ENCODE measurements around the gene PIK3C2G. TPM values are rescaled to one million over a fixed set of nuclear protein-coding genes. Genes with fewer than 3 reads are reported as not detected.
A peak's percentile ranks its signal among the peaks of the same experiment; 100 is the strongest.

The PIK3C2G gene
- total RNA-seq, 1 donor from 2014 or later: 0.26 TPM

DNA sequence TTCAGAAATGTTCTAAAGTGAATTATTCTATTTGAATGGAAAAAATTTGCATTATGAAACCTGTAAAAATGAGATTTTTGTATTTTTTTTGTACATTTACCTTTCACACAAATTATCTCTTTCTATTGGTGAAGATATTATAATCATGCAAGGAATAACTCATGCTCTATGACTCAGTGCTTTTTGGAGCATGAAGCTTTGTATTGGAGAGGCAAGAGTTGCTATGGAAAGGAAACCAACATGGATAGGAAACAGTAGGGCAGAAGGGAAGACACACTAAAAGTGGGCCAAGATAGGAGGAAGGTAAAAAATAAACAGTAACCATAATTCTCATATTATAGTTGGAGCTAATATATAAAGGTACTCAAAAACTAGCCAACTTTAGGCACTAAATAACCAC lies 397.5 kb downstream of the PIK3C2G start:
- FAIRE-seq (no peak), DNase-seq (ENCODE audit: low read depth) (no peak)
- Histone ChIP-seq H3K27me3 (ENCODE audit: control insufficient read depth, insufficient read depth, low read length) (no peaks in the 10 kb centered on the region), H3K4me3 (ENCODE audit: low read depth, low read length) (no peak overlapping the region), H3K36me3 (ENCODE audit: control insufficient read depth, insufficient read depth, low read length) (no peaks in the 10 kb centered on the region)
- TF ChIP-seq, protein P1, sequence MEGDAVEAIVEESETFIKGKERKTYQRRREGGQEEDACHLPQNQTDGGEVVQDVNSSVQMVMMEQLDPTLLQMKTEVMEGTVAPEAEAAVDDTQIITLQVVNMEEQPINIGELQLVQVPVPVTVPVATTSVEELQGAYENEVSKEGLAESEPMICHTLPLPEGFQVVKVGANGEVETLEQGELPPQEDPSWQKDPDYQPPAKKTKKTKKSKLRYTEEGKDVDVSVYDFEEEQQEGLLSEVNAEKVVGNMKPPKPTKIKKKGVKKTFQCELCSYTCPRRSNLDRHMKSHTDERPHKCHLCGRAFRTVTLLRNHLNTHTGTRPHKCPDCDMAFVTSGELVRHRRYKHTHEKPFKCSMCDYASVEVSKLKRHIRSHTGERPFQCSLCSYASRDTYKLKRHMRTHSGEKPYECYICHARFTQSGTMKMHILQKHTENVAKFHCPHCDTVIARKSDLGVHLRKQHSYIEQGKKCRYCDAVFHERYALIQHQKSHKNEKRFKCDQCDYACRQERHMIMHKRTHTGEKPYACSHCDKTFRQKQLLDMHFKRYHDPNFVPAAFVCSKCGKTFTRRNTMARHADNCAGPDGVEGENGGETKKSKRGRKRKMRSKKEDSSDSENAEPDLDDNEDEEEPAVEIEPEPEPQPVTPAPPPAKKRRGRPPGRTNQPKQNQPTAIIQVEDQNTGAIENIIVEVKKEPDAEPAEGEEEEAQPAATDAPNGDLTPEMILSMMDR (IDR thresholded peaks at IDR 0.05; ENCODE audit: insufficient read depth, low read length, severe bottlenecking): no peak

DNA sequence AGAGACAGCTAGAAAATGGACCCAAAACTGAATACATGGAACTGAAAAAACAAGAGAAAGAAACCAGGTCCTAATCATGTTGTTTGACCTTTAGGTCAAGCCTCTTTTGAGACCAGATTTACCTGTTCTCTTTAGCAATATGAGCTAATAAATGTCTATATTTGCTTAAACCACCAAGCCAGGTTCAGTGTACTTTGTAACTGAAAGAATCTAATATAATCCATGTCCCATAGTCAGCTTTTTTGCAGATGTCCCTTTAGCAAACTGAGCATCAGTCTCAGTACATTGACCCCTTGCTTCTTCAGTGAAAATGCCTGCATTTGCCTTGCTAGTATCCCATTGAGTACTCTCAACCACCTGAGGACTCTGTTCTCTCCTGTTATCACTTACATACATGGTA lies 414.8 kb downstream of the PIK3C2G start:
- Histone ChIP-seq H3K27me3 (ENCODE audit: control insufficient read depth, insufficient read depth, low read length) (no peaks in the 10 kb centered on the region), H3K4me3 (ENCODE audit: low read depth, low read length) (no peak overlapping the region), H3K36me3 (ENCODE audit: control insufficient read depth, insufficient read depth, low read length) (no peaks in the 10 kb centered on the region)
- TF ChIP-seq, protein P1 (IDR thresholded peaks at IDR 0.05; ENCODE audit: insufficient read depth, low read length, severe bottlenecking): no peak
- FAIRE-seq: no peak
- DNase-seq (ENCODE audit: low read depth): no peak

DNA sequence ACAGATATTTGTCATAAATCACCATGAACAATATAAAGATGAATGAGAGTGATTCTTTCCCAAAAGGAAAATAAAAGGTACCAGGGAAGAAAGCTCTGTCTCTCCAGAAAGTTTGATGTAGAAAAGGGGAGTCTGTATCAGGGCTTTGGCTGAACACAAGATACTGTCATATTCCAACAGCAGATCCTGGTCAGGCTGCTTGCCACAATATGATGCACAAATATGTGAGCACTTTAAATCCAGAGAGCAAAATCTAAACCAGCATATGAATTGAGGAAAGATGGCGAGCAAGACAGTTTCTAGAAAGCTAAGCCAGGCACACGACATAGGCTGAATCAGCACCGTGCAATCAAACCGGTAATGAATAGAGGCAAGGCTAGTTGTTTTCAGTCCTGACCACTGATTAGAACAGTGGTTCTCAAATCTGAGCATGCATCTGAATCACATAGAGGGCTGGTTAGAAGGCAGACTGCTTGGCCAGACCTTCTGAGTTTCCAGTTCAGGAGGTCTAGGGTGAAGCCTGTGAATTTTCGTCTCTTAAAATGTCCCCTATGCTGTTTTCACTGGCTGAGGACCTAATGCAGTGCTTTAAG lies 415.8 kb downstream of the PIK3C2G start:
- no peaks in the 10 kb centered on the region for H3K27me3 ChIP-seq (ENCODE audit: control insufficient read depth, insufficient read depth, low read length)
- no peak for FAIRE-seq
- H3K4me3 ChIP-seq (ENCODE audit: low read depth, low read length): no peak overlapping the region
- no peaks in the 10 kb centered on the region for H3K36me3 ChIP-seq (ENCODE audit: control insufficient read depth, insufficient read depth, low read length)
- TF ChIP-seq, protein P1 (IDR thresholded peaks at IDR 0.05; ENCODE audit: insufficient read depth, low read length, severe bottlenecking): no peak
- no peak for DNase-seq (ENCODE audit: low read depth)

DNA sequence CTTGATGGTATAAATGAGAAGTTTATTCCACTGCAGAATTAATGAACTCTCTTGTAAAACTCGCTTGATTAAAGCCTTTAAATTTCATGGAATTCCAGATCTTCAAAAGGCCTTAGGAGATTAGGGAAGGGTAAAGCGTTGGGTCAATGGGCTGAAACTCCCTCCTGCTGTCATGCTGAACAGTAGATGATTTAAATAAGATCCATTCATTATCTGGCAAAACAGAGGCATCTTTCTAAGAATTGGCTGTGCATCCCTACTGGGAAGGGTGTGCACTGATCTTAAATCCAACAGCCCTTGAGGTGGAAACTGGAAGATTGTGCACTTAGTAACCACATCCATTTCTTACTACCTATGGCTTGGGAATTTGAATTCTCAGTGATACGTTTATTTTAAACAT lies 420.5 kb downstream of the PIK3C2G start:
- TF ChIP-seq, protein P1 (IDR thresholded peaks at IDR 0.05; ENCODE audit: insufficient read depth, low read length, severe bottlenecking): no peak
- Histone ChIP-seq H3K36me3 (ENCODE audit: control insufficient read depth, insufficient read depth, low read length) (no peaks in the 10 kb centered on the region), H3K27me3 (ENCODE audit: control insufficient read depth, insufficient read depth, low read length) (no peaks in the 10 kb centered on the region), H3K4me3 (ENCODE audit: low read depth, low read length) (no peak overlapping the region)
- no peak for FAIRE-seq
- no peak for DNase-seq (ENCODE audit: low read depth)

DNA sequence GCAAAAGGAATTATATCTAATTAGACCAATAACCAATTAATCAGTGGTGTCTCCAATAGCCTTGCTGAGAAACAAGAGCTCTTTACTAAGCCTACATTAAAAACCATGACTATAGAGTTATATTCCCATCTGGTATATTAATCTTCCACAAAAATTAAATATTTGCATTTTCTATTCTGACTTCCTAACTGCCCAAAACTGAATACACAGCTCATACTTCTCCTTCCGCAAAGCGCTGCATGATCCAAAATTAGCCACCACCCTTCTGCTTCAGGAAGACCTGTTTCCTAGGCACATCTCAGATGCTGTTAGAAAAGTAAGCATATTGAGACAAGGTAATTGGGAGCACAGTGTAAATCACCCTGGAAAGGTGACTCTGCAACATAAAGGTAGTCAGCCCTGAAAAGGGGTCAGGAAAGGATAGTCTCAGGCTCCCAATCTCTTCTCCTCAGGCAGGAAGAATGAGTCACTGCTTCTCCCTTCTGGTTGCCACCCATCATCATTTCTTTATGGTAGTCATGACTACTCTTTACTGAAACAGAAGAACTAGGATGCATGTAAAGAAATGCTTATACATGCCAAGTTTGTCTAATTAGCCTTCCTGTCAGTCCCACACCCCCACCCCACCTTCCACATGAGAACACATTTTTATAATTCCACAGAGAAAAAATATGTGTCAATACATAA lies 422.2 kb downstream of the PIK3C2G start:
- TF ChIP-seq, protein P1 (IDR thresholded peaks at IDR 0.05; ENCODE audit: insufficient read depth, low read length, severe bottlenecking): no peak
- no peaks in the 10 kb centered on the region for H3K27me3 ChIP-seq (ENCODE audit: control insufficient read depth, insufficient read depth, low read length)
- DNase-seq (ENCODE audit: low read depth): peak; percentile 95
- FAIRE-seq: no peak
- no peak overlapping the region for H3K4me3 ChIP-seq (ENCODE audit: low read depth, low read length)
- H3K36me3 ChIP-seq (ENCODE audit: control insufficient read depth, insufficient read depth, low read length): no peaks in the 10 kb centered on the region

Measured in bronchial epithelial cell (primary cell).